Measurements from ENCODE around the gene PCDH1. TPM values are rescaled to one million over a fixed set of nuclear protein-coding genes. Genes with fewer than 3 reads are reported as not detected.

The PCDH1 gene
- total RNA-seq, 1 experiment from 2014 or later, result 3.8 TPM

DNA sequence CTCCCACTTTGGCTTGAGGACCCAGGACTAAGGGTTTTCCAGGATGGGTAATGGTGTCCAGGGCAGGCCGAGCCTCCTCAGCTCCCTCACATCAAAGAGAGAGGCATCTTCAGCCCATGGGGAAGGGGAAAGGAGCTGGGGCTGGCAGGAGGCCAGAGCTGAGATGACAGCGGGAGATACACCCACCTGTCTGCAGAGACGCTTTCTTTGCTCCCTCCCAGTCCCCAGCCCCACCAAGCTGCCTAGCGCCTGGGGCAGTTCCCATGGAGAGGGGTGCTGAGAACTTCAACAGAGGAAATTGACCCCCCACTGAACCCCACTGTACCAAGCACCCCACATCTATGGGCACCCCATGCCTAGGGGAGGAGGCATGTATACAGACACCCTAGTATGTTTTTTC, 10.6 kb downstream of the PCDH1 start:
- H3K9me3 ChIP-seq, result no peaks in the 10 kb centered on the region
- no peaks in the 10 kb centered on the region for H3K36me3 ChIP-seq
- H3K4me3 ChIP-seq, result no peak overlapping the region
- DNase-seq, result no peak
- peaks cover 10% of the 10 kb centered on the region; the same call in 1 of the 2 replicates for H3K27me3 ChIP-seq

DNA sequence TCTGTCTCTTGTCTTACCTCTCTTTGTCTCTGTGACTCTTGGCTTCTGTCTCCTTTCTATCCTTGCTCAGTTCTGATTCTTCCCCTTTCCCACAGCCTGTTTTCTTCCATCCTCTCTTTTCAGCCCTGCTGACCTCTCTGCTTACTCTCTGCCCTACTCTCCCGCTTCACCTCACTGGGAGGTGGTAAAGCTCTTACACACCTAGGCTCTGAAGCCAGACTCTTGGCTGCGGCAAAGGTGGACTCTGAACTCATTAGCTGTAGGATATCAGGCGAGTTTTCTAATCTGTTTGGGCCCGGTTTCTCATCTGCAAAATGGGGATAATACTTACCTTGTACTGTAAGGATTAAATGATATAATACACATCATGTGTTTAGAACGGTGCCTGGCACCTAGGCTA, 11.1 kb downstream of the PCDH1 start:
- no peaks in the 10 kb centered on the region for H3K36me3 ChIP-seq
- DNase-seq, result no peak
- no peak overlapping the region for H3K4me3 ChIP-seq
- H3K9me3 ChIP-seq, result no peaks in the 10 kb centered on the region
- H3K27me3 ChIP-seq, result peaks cover 10% of the 10 kb centered on the region; the same call in 1 of the 2 replicates

DNA sequence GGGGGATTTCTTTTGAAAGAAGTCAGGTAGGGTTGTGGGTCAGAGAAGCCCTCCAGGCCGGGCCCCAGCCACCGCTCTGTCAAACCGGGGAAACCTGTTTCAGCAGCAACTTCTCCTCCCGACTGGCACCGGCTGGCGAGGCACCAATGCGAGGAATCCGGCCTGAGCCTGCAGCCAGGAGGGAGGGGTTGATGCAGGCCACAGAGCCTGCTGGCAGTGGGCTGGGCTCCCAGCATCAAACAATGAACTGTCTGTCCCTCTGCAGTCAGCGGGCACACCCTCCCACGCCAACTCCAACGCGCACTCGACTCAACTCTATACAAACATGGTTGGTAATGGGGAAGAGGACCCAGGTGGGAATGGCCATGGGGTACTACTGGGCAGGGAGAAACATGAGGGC, 12.1 kb downstream of the PCDH1 start:
- no peaks in the 10 kb centered on the region for H3K9me3 ChIP-seq
- H3K27me3 ChIP-seq, result peaks cover 15% of the 10 kb centered on the region
- H3K4me3 ChIP-seq, result no peak overlapping the region
- no peaks in the 10 kb centered on the region for H3K36me3 ChIP-seq
- no peak for DNase-seq

DNA sequence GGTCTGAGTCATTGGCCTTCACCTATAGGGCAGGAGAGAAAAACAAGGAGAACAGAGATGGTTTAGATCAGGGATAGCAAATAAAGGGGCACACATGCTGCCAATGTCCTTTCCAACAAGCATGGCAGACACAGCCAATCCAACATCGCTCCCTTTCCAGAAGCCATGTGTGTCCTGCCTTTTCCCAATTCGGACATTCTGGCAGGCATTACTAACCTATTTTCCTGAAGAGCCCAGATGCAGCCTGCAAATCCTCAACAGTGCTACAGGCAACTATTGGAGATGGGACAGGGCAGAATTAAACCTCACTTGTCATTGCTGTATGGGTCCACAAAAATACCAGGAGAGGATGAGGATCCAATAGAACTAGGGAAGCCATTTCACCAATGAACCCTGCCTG, 12.8 kb downstream of the PCDH1 start:
- DNase-seq, result no peak
- no peaks in the 10 kb centered on the region for H3K36me3 ChIP-seq
- H3K4me3 ChIP-seq, result no peak overlapping the region
- H3K9me3 ChIP-seq, result no peaks in the 10 kb centered on the region
- H3K27me3 ChIP-seq, result peaks cover 13% of the 10 kb centered on the region

- H3K27me3 ChIP-seq, result peaks cover 17% of the 10 kb centered on the region
- no peak overlapping the region for H3K4me3 ChIP-seq
- H3K36me3 ChIP-seq, result no peaks in the 10 kb centered on the region
- no peak for DNase-seq
- no peaks in the 10 kb centered on the region for H3K9me3 ChIP-seq
These were observed 13.5 kb downstream of the PCDH1 start for GRCh38 chr5:141864371-141865370.

- no peak for DNase-seq
- Histone ChIP-seq H3K27me3 (peaks cover 21% of the 10 kb centered on the region), H3K9me3 (no peaks in the 10 kb centered on the region), H3K36me3 (no peaks in the 10 kb centered on the region), H3K4me3 (no peak overlapping the region)
These were observed 14.5 kb downstream of the PCDH1 start for GRCh38 chr5:141863569-141864178.

- no peaks in the 10 kb centered on the region for H3K36me3 ChIP-seq
- peaks cover 19% of the 10 kb centered on the region for H3K27me3 ChIP-seq
- no peak for DNase-seq
These were observed 15.2 kb downstream of the PCDH1 start for GRCh38 chr5:141862936-141863543.

DNA sequence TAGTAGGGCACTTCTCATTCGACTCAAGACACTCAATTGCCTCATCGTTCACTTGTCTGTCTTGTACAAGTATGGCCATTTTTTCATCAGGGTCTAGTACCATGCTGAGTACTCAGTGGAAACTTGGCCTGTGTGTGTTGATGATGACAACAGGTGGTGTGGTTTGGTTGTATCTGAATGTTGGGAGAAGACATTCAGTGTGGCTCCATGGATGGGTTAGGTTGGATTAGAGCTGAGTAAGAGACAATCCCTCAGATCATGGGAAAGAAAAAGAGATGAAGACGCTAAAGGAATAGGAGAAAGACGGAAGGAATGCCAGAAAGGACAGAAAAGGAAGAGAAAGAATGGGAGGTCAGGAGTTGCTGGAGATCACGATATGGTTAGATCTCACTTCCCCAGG, 17.0 kb downstream of the PCDH1 start:
- H3K36me3 ChIP-seq, result no peaks in the 10 kb centered on the region
- H3K9me3 ChIP-seq, result no peaks in the 10 kb centered on the region
- no peak overlapping the region for H3K4me3 ChIP-seq
- H3K27me3 ChIP-seq, result peaks cover 18% of the 10 kb centered on the region
- DNase-seq, result no peak

More at GRCh38 chr5:141862936-141863543, 15.2 kb downstream of the PCDH1 start:
- H3K4me3 ChIP-seq, result no peak overlapping the region
- H3K9me3 ChIP-seq, result no peaks in the 10 kb centered on the region

DNA sequence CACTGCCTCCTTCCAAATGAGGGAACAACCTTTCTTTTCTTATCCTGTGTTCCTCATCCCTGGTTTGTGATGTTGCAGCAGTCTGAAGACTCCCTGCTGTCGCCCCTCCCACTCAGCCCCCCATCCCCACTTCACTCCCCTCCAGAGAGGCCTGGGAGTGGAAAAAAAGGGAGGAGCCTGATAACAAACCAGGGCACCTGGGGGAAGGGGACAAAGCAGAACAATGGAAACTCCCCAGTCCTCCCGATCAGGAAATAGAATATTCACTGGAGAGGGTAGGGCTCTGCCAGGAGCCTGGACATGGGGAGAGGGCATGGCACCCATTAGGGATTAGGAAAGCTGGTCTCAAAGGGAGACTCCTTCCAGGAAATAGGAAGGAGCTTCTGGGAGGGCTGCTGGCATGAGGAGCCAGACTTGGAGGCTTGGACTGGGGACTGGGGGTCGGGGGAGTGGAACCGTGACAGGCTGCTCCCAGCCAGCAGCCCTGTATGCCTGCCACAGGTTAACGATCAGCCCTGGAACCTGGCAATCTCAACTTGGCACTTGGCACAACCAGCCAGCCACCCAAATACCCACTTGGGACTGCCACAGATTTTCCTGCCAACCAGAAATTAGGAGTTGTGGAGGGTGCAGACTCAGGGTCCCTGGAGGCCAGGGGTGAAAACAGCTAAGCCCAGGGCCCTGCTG, 20.0 kb downstream of the PCDH1 start:
- no peak for DNase-seq
- H3K27me3 ChIP-seq, result peaks cover 18% of the 10 kb centered on the region
- no peaks in the 10 kb centered on the region for H3K36me3 ChIP-seq
- no peak overlapping the region for H3K4me3 ChIP-seq
- no peaks in the 10 kb centered on the region for H3K9me3 ChIP-seq

DNA sequence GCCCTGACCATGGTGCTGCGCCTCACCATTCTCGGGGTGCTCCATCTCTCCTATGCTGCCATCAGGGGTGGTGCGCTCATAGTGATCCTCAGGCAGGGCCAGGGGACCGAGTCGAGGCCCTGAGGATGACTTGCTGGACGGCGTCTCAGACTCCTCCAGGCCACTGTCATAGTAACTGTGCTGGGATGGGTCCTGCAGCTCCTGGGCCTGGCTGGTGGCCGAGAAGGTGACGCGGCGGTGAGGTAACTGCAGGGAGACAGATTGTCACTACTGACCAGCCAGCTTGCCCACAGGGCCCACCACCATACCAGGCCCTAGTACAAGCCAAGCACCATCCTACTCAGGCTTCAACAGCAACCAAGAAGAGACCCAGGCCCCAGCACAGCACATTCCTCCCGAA, 21.0 kb downstream of the PCDH1 start:
- no peak overlapping the region for H3K4me3 ChIP-seq
- no peaks in the 10 kb centered on the region for H3K36me3 ChIP-seq
- H3K27me3 ChIP-seq, result peaks cover 18% of the 10 kb centered on the region
- no peaks in the 10 kb centered on the region for H3K9me3 ChIP-seq
- DNase-seq, result no peak

DNA sequence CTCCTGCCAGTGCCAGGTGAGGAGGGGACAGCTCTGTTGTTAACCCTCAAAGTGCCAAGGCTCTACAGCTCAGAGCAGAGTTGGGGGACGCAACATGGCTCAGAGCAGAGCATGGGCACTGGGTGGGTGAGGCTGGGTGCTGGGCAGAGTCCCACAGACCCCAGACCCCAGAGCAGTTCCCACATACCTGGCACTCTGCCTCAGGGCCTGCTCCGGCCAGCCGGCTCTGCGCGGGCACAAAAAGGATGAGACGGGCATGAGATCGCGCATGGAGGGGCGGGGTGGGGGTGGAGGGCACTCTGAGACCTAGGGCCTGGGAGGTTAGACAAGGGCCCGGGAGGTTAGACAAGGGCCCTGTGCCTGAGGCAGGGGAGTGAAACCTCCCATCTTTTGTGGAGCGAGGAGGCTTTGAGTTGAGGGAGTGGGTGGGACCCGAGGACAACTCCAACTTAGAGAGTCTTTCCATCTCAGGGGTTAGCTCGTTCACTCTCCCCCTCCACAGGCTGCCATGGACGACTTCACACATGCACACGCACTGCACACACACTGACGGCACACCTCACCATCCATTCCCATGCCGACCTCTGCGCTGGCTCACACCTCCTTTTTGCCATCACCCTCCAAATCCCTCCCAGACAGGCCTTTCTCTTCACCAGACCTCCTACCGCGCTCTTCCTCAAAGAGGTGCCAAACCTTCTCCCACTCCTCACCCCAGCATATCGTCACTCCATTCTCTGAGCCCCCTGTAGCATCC, 22.0 kb downstream of the PCDH1 start:
- DNase-seq, result no peak
- H3K4me3 ChIP-seq, result no peak overlapping the region
- H3K36me3 ChIP-seq, result no peaks in the 10 kb centered on the region
- peaks cover 14% of the 10 kb centered on the region for H3K27me3 ChIP-seq
- no peaks in the 10 kb centered on the region for H3K9me3 ChIP-seq

GRCh38 chr5:141855265-141856036, 22.8 kb downstream of the PCDH1 start:
- H3K27me3 ChIP-seq, result peaks cover 13% of the 10 kb centered on the region
- H3K36me3 ChIP-seq, result no peaks in the 10 kb centered on the region
- peak; percentile 34 for DNase-seq
- H3K4me3 ChIP-seq, result no peak overlapping the region
- H3K9me3 ChIP-seq, result no peaks in the 10 kb centered on the region

GRCh38 chr5:141853895-141854626, 24.1 kb downstream of the PCDH1 start:
- Histone ChIP-seq H3K27me3 (peaks cover 2% of the 10 kb centered on the region; the same call in 1 of the 2 replicates), H3K36me3 (no peaks in the 10 kb centered on the region), H3K9me3 (no peaks in the 10 kb centered on the region), H3K4me3 (no peak overlapping the region)
- DNase-seq, result no peak

GRCh38 chr5:141852448-141852847, 25.8 kb downstream of the PCDH1 start:
- Histone ChIP-seq H3K9me3 (no peaks in the 10 kb centered on the region), H3K27me3 (no peaks in the 10 kb centered on the region), H3K36me3 (no peaks in the 10 kb centered on the region), H3K4me3 (no peak overlapping the region)
- no peak for DNase-seq
